Stimulated activated naive CD8-positive, alpha-beta T cell treated with anti-CD3 and anti-CD28 coated beads, Interleukin-15, amount 100 ng/mL, for 72 hours (primary cell): ENCODE data around the gene ZDHHC12.

Experiments
- ATAC-seq: fragments of 150-1000 bp; cut with Tn5 transposase; 2 replicates; pipeline ENCODE4 v1.10.0; 2021; ENCODE audit warnings: mild to moderate bottlenecking, moderate library complexity
- DNase-seq, 2 donors: peaks; one replicate each; pipeline ENCODE4 v3.0.0; 2021 to 2022
- H3K27ac Mint-ChIP-seq, 2 donors: one replicate each; pipeline ENCODE4 v1.8.0; 2022; ENCODE audit warnings: mild to moderate bottlenecking in 2 of 2, mixed read lengths in 2 of 2, moderate library complexity in 2 of 2
- H3K27me3 Mint-ChIP-seq: one replicate; pipeline ENCODE4 v1.8.0; 2022; ENCODE audit warnings: mixed read lengths
- H3K4me1 Mint-ChIP-seq: one replicate; pipeline ENCODE4 v1.8.0; 2022; ENCODE audit warnings: mild to moderate bottlenecking, mixed read lengths
- H3K4me3 Mint-ChIP-seq, 2 donors: one replicate each; pipeline ENCODE4 v1.8.0; 2022; ENCODE audit warnings: mild to moderate bottlenecking in 2 of 2, mixed read lengths in 2 of 2, moderate library complexity in 1 of 2
- H3K9me3 Mint-ChIP-seq, 2 donors: one replicate each; pipeline ENCODE4 v1.8.0; 2022; ENCODE audit warnings: mixed read lengths in 2 of 2

ZDHHC12 gene

GRCh38 chr9:128688501-128689292 is 35.2 kb downstream of the ZDHHC12 start, which contains the start of gene SET:
Gene SET (plus strand): TSS chr9:128689222. CDS start chr9:128689583, 361 bp downstream.
- ATAC-seq, result peak; percentile 82
- peak within 1 kb of the TSS; percentile 80 to 86 for H3K4me3 Mint-ChIP-seq
- H3K27ac Mint-ChIP-seq, result peak within 1 kb of the TSS; percentile 85 to 93
- DNase-seq, result peak; percentile 95 to 97
- H3K9me3 Mint-ChIP-seq, result no peaks in the 10 kb centered on the region
- H3K4me1 Mint-ChIP-seq, result peaks cover 69% of the 10 kb centered on the region
- H3K27me3 Mint-ChIP-seq, result no peaks in the 10 kb centered on the region

- no peak for ATAC-seq
- H3K4me1 Mint-ChIP-seq, result peaks cover 65% of the 10 kb centered on the region
- peak overlapping the region; percentile 44 to 80 for H3K4me3 Mint-ChIP-seq
- no peak for DNase-seq
- H3K27me3 Mint-ChIP-seq, result no peaks in the 10 kb centered on the region
- H3K9me3 Mint-ChIP-seq, result no peaks in the 10 kb centered on the region
- no peak overlapping the region for H3K27ac Mint-ChIP-seq
Measured at GRCh38 chr9:128687453-128687852, 36.5 kb downstream of the ZDHHC12 start.

GRCh38 chr9:128685636-128686489 is 38.1 kb downstream of the ZDHHC12 start:
- Mint-ChIP-seq H3K9me3 (no peaks in the 10 kb centered on the region), H3K4me1 (peaks cover 58% of the 10 kb centered on the region), H3K4me3 (peak overlapping the region; percentile 95 to 99), H3K27me3 (no peaks in the 10 kb centered on the region), H3K27ac (peak overlapping the region; percentile 94 to 98)
- peak; percentile 18 for ATAC-seq
- no peak for DNase-seq

- Mint-ChIP-seq H3K9me3 (no peaks in the 10 kb centered on the region), H3K27ac (peak overlapping the region; percentile 94 to 98), H3K4me1 (peaks cover 58% of the 10 kb centered on the region), H3K27me3 (no peaks in the 10 kb centered on the region), H3K4me3 (peak overlapping the region; percentile 95 to 99)
- ATAC-seq, result peak; percentile 71
- DNase-seq, result peak; percentile 73 to 84
Measured at GRCh38 chr9:128684325-128685199, 39.4 kb downstream of the ZDHHC12 start.

GRCh38 chr9:128684065-128684324 is 39.9 kb downstream of the ZDHHC12 start:
- Mint-ChIP-seq H3K27ac (peak overlapping the region; percentile 94 to 98), H3K4me3 (peak overlapping the region; percentile 95 to 99), H3K27me3 (no peaks in the 10 kb centered on the region), H3K9me3 (no peaks in the 10 kb centered on the region), H3K4me1 (peaks cover 58% of the 10 kb centered on the region)
- ATAC-seq (no peak), DNase-seq (no peak)

GRCh38 chr9:128683340-128684064 is 40.4 kb downstream of the ZDHHC12 start:
- peaks cover 58% of the 10 kb centered on the region for H3K4me1 Mint-ChIP-seq
- ATAC-seq, result peak; percentile 50
- H3K27ac Mint-ChIP-seq, result peak overlapping the region; percentile 94 to 98
- peak overlapping the region; percentile 95 to 99 for H3K4me3 Mint-ChIP-seq
- no peaks in the 10 kb centered on the region for H3K9me3 Mint-ChIP-seq
- peak; percentile 27 to 55 for DNase-seq
- no peaks in the 10 kb centered on the region for H3K27me3 Mint-ChIP-seq

- Mint-ChIP-seq H3K4me1 (peaks cover 13% of the 10 kb centered on the region), H3K27ac (no peak overlapping the region), H3K27me3 (no peaks in the 10 kb centered on the region), H3K9me3 (no peaks in the 10 kb centered on the region), H3K4me3 (no peak overlapping the region)
- DNase-seq (no peak), ATAC-seq (no peak)
Measured at GRCh38 chr9:128677794-128678193, 46.1 kb downstream of the ZDHHC12 start.

GRCh38 chr9:128675382-128675781 is 48.5 kb downstream of the ZDHHC12 start:
- Mint-ChIP-seq H3K9me3 (no peaks in the 10 kb centered on the region), H3K4me1 (peaks cover 5% of the 10 kb centered on the region), H3K4me3 (no peak overlapping the region), H3K27me3 (no peaks in the 10 kb centered on the region), H3K27ac (peak overlapping the region in 1 of 2 donors; percentile 12)
- ATAC-seq (no peak), DNase-seq (no peak)
